Measurements from ENCODE around the gene HECTD1. TPM values are rescaled to one million over a fixed set of nuclear protein-coding genes. Genes with fewer than 3 reads are reported as not detected.
"Not testable (repeated sequence)": the region's sequence is repeated elsewhere in the genome, so short reads cannot be mapped to it uniquely, and the experiment has no call there.

The HECTD1 gene
- total RNA-seq, 1 donor from 2014 or later, result 153 TPM

DNA sequence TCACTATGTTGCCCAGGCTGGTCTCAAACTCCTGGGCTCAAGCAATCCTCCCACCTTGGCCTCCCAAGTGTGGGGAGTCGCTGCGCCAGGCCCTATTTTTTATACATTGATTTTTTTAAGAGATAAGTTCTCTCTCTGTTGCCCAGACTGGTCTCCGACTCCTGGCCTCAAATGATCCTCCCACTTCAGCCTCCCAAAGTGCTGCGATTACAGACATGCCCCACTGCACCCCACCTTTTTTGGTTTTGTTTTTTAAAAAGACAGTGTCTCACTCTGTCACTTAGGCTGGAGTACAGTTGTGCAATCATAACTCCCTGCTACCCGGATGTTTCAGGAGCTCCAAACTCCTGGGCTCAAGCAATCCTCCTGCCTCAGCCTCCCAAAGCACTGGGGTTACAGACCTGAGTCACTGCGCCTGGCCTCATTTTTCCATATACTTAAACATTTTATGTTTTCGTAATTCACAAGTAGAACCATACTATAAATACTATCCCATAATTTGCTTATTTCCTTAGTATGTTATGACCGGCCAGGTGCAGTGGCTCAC, 16.8 kb downstream of the HECTD1 start:
- H3K4me3 Mint-ChIP-seq, result no peak overlapping the region
- no peaks in the 10 kb centered on the region for H3K36me3 ChIP-seq
- H3K9me3 Mint-ChIP-seq, result no peaks in the 10 kb centered on the region
- peaks cover 2% of the 10 kb centered on the region for H3K27me3 Mint-ChIP-seq (ENCODE audit: insufficient read depth, low read depth)
- no peak overlapping the region for H2AFZ ChIP-seq (replicated peaks)
- H3K4me2 ChIP-seq, result no peak overlapping the region
- H3K27me3 ChIP-seq, result no peaks in the 10 kb centered on the region
- H3K27ac Mint-ChIP-seq, result no peak overlapping the region
- peaks cover 26% of the 10 kb centered on the region for H3K36me3 Mint-ChIP-seq
- no peaks in the 10 kb centered on the region for H3F3A ChIP-seq (ENCODE audit: low read depth)
- no peak overlapping the region for H3K9ac ChIP-seq
- no peak overlapping the region for H3K4me3 ChIP-seq
- H3K27ac ChIP-seq, result no peak overlapping the region
- H4K20me1 ChIP-seq (ENCODE audit: low read depth), result peaks cover 22% of the 10 kb centered on the region
- no peaks in the 10 kb centered on the region for H3K4me1 Mint-ChIP-seq
- no peak for TF ChIP-seq EZH2 (IDR thresholded peaks at IDR 0.05)
- H3K79me2 ChIP-seq (ENCODE audit: low read depth), result peaks cover 99% of the 10 kb centered on the region
- H3K9me3 ChIP-seq (ENCODE audit: low read depth), result no peaks in the 10 kb centered on the region
- peaks cover under 1% of the 10 kb centered on the region for H3K4me1 ChIP-seq
- DNase-seq (ENCODE audit: low spot score), result no peak

DNA sequence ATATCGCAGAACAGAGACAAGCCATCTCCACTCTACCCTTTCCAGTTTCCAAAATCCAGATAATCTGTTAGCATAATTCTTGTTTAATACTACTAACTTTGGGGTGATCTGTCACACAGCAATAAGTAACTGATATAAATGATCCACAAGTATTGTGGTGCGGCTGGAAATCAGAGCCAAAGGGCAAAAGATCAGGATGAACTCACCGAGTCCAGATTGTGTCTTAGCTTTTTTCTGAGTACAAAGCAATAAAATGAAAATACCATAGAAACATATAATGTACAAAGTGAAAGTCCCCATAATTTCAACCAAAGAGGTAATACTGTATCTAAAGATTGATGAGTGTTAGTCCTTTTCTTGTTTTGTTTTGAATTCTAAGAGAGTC, 17.4 kb downstream of the HECTD1 start:
- Histone ChIP-seq H2AFZ (replicated peaks) (no peak overlapping the region), H3K27me3 (no peaks in the 10 kb centered on the region), H3K4me1 (no peaks in the 10 kb centered on the region), H3K4me2 (no peak overlapping the region), H3K4me3 (no peak overlapping the region), H3K9me3 (ENCODE audit: low read depth) (no peaks in the 10 kb centered on the region), H3K79me2 (ENCODE audit: low read depth) (peaks cover 99% of the 10 kb centered on the region), H3K27ac (no peak overlapping the region), H3F3A (ENCODE audit: low read depth) (no peaks in the 10 kb centered on the region), H3K9ac (no peak overlapping the region), H3K36me3 (no peaks in the 10 kb centered on the region), H4K20me1 (ENCODE audit: low read depth) (peaks cover 16% of the 10 kb centered on the region)
- H3K27me3 Mint-ChIP-seq (ENCODE audit: insufficient read depth, low read depth), result peaks cover 2% of the 10 kb centered on the region
- H3K9me3 Mint-ChIP-seq, result no peaks in the 10 kb centered on the region
- H3K4me3 Mint-ChIP-seq, result no peak overlapping the region
- DNase-seq (ENCODE audit: low spot score), result no peak
- no peaks in the 10 kb centered on the region for H3K4me1 Mint-ChIP-seq
- H3K27ac Mint-ChIP-seq, result no peak overlapping the region
- TF ChIP-seq, protein P1, sequence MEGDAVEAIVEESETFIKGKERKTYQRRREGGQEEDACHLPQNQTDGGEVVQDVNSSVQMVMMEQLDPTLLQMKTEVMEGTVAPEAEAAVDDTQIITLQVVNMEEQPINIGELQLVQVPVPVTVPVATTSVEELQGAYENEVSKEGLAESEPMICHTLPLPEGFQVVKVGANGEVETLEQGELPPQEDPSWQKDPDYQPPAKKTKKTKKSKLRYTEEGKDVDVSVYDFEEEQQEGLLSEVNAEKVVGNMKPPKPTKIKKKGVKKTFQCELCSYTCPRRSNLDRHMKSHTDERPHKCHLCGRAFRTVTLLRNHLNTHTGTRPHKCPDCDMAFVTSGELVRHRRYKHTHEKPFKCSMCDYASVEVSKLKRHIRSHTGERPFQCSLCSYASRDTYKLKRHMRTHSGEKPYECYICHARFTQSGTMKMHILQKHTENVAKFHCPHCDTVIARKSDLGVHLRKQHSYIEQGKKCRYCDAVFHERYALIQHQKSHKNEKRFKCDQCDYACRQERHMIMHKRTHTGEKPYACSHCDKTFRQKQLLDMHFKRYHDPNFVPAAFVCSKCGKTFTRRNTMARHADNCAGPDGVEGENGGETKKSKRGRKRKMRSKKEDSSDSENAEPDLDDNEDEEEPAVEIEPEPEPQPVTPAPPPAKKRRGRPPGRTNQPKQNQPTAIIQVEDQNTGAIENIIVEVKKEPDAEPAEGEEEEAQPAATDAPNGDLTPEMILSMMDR (IDR thresholded peaks at IDR 0.05), result no peak
- TF ChIP-seq EZH2phosphoT487 (IDR thresholded peaks at IDR 0.05), result no peak
- no peak for TF ChIP-seq EZH2 (IDR thresholded peaks at IDR 0.05)
- H3K36me3 Mint-ChIP-seq, result peaks cover 28% of the 10 kb centered on the region

GRCh38 chr14:31189346-31190218, 18.0 kb downstream of the HECTD1 start:
- H3K4me1 Mint-ChIP-seq, result no peaks in the 10 kb centered on the region
- H3K4me2 ChIP-seq, result no peak overlapping the region
- no peaks in the 10 kb centered on the region for H3K9me3 Mint-ChIP-seq
- no peak overlapping the region for H3K27ac ChIP-seq
- H3F3A ChIP-seq (ENCODE audit: low read depth), result no peaks in the 10 kb centered on the region
- TF ChIP-seq EZH2phosphoT487 (IDR thresholded peaks at IDR 0.05), result no peak
- TF ChIP-seq, protein P1 (IDR thresholded peaks at IDR 0.05), result no peak
- no peak for TF ChIP-seq EZH2 (IDR thresholded peaks at IDR 0.05)
- H3K27ac Mint-ChIP-seq, result peak overlapping the region; percentile 21
- no peak overlapping the region for H3K4me3 ChIP-seq
- no peaks in the 10 kb centered on the region for H3K4me1 ChIP-seq
- no peak overlapping the region for H3K4me3 Mint-ChIP-seq
- H3K27me3 Mint-ChIP-seq (ENCODE audit: insufficient read depth, low read depth), result peaks cover 2% of the 10 kb centered on the region
- DNase-seq (ENCODE audit: low spot score), result no peak
- no peaks in the 10 kb centered on the region for H3K36me3 ChIP-seq
- no peaks in the 10 kb centered on the region for H3K27me3 ChIP-seq
- peaks cover 99% of the 10 kb centered on the region for H3K79me2 ChIP-seq (ENCODE audit: low read depth)
- peaks cover 10% of the 10 kb centered on the region for H4K20me1 ChIP-seq (ENCODE audit: low read depth)
- no peak overlapping the region for H2AFZ ChIP-seq (replicated peaks)
- H3K36me3 Mint-ChIP-seq, result peaks cover 29% of the 10 kb centered on the region
- H3K9ac ChIP-seq, result no peak overlapping the region
- no peaks in the 10 kb centered on the region for H3K9me3 ChIP-seq (ENCODE audit: low read depth)

- H3K36me3 ChIP-seq, result no peaks in the 10 kb centered on the region
- H3F3A ChIP-seq (ENCODE audit: low read depth), result no peaks in the 10 kb centered on the region
- no peak overlapping the region for H3K9ac ChIP-seq
- no peaks in the 10 kb centered on the region for H3K9me3 ChIP-seq (ENCODE audit: low read depth)
- TF ChIP-seq EZH2phosphoT487 (IDR thresholded peaks at IDR 0.05) (no peak), EZH2 (IDR thresholded peaks at IDR 0.05) (no peak)
- TF ChIP-seq, protein P1 (IDR thresholded peaks at IDR 0.05), result no peak
- no peaks in the 10 kb centered on the region for H3K9me3 Mint-ChIP-seq
- no peak overlapping the region for H3K4me2 ChIP-seq
- H3K79me2 ChIP-seq (ENCODE audit: low read depth), result peaks cover 99% of the 10 kb centered on the region
- H3K4me1 ChIP-seq, result no peaks in the 10 kb centered on the region
- no peak overlapping the region for H3K4me3 ChIP-seq
- DNase-seq (ENCODE audit: low spot score), result no peak
- H3K36me3 Mint-ChIP-seq, result peaks cover 24% of the 10 kb centered on the region
- no peak overlapping the region for H3K4me3 Mint-ChIP-seq
- H3K27me3 Mint-ChIP-seq (ENCODE audit: insufficient read depth, low read depth), result peaks cover 2% of the 10 kb centered on the region
- no peak overlapping the region for H2AFZ ChIP-seq (replicated peaks)
- H4K20me1 ChIP-seq (ENCODE audit: low read depth), result peaks cover 4% of the 10 kb centered on the region
- H3K4me1 Mint-ChIP-seq, result no peaks in the 10 kb centered on the region
- no peak overlapping the region for H3K27ac ChIP-seq
- H3K27ac Mint-ChIP-seq, result no peak overlapping the region
- no peaks in the 10 kb centered on the region for H3K27me3 ChIP-seq
These were observed 18.8 kb downstream of the HECTD1 start for GRCh38 chr14:31188744-31189143.

DNA sequence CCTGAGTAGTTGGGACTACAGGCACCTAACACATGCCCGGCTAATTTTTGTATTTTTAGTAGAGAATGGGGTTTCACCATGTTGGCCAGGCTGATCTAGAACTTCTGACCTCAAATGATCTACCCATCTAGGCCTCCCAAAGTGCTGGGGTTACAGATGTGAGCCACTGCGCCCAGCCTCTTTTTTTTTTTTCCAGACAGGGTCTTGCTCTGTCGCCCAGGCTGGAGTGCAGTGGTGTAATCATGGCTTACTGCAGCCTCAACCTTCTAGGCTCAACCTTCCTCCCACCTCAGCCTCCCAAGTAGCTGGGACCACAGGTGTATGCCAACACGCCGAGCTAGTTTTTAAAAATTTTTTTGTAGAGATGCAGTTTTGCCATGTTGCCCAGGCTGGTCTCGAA, 25.6 kb downstream of the HECTD1 start:
- H3K9me3 Mint-ChIP-seq; H3K4me2 ChIP-seq; H3K27me3 ChIP-seq; H3K27ac ChIP-seq; H3K27ac Mint-ChIP-seq; H3K9ac ChIP-seq; DNase-seq (ENCODE audit: low spot score); H3K36me3 ChIP-seq; H3K9me3 ChIP-seq (ENCODE audit: low read depth); H3F3A ChIP-seq (ENCODE audit: low read depth); H3K4me1 ChIP-seq; H4K20me1 ChIP-seq (ENCODE audit: low read depth); H3K4me3 ChIP-seq; H3K27me3 Mint-ChIP-seq (ENCODE audit: insufficient read depth, low read depth); H2AFZ ChIP-seq (replicated peaks); H3K4me1 Mint-ChIP-seq; H3K4me3 Mint-ChIP-seq: not testable (repeated sequence)
- H3K36me3 Mint-ChIP-seq, result peaks cover 13% of the 10 kb centered on the region
- H3K79me2 ChIP-seq (ENCODE audit: low read depth), result peaks cover 75% of the 10 kb centered on the region

Measured in neural progenitor cell (in vitro differentiated cells).